Stimulated activated CD4-positive, alpha-beta T cell treated with anti-CD3 and anti-CD28 coated beads, Interleukin-1b, Interleukin-23, amount 100 ng/mL, for 1 hour (primary cell): ENCODE data around the gene ATG2A.

Experiments
- DNase-seq, 2 donors: peaks; one replicate each; pipeline ENCODE4 v3.0.0-alpha.2; 2020; ENCODE audit warnings: low read depth in 2 of 2

Gene ATG2A

GRCh38 chr11:64902102-64902900 lies 14.7 kb downstream of the ATG2A start:
- DNase-seq, result no peak

DNA sequence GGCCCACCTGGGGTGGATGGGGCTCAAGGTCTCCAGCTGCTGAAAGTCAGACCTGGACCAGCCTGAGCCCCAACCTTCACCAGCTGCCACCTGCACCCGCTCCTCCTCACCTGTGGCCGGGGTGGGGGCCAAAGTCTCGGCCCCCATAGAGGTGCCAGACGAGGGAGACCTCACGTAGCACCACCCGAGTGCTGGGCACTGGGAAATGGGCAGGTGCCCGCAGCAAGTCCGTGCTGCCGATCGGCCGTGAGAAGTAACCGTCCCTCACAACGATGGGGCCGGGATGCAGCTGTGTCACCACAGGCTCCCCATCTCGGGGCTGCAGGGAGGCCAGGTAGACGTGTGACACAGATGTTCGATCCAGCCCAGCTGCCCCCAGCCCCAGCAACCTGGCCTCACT lies 16.2 kb downstream of the ATG2A start:
- DNase-seq, result no peak

- DNase-seq, result peak; percentile 34 to 46
These were observed 16.7 kb downstream of the ATG2A start for GRCh38 chr11:64900263-64900678.

DNA sequence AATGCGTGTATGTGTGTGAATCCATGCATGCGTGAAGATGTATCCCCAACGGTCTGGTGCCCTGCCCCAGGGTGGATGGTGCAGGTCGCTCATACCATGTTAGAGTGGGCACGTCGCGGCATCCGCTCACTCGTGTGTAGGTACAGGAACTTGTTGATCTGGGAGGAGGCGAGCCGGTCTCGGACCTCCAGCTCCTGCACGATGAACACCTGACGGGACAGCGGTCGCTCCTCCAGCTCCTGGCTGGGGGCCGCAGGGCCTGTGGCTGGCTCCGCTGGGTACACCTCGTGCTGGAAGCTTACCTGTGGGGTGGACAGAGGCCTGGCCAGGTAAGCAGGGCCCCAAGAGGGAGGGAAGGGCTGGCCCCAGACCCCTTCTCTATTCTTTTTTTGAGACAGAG lies 18.5 kb downstream of the ATG2A start:
- no peak for DNase-seq

DNA sequence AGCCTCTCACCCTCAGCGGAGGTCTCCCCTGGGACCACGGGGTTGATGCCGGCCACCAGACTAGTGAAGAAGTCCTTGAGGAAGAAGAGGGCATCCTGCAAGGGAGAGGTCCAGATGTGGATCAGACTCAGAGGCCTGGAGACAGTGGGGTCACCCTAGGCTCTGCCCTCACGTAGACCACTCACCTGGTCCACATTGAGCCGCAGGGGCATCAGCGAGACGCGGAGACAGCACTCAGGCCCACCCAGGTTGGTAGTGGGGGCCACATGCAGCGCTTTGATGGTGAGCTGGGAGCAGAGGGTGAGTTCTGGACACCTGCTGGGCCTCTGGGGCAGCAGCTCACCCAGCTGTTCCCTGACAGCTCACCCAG lies 18.9 kb downstream of the ATG2A start:
- DNase-seq, result no peak

DNA sequence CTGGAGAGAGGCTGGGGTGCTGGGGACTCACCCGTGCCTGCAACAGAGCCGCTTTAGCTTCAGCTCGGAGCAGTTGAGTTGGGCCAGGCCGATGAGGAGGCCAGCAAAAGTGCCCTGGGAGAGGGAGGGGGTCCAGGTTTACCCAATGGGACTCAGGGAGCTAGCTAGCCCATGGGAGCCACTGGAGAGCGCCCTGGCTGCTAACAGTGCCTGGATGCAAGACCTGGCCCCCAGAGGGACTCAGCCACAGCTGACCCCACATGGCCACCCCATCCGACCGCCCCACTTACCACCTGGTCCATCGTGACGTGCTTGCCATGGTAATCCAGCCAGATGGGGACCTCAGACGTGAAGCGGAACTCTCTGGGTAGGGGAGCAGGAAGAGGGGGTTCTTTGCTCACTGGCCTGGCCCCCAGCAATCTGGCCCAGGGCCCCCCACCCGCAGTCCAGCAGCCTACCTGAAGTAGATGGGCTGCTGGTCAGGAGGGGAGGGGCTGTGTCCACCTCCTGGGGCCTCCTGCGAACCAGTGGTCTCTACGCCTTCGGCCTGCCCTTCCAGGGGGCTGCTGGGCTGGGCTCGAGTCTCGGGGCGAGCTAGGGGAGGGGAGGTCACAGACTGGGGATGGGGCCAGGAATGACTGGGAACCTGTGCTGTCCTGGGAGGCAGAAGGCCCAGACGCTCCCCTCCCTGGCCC lies 19.5 kb downstream of the ATG2A start:
- no peak for DNase-seq

- no peak for DNase-seq
These were observed 20.5 kb downstream of the ATG2A start for GRCh38 chr11:64896448-64897022.

GRCh38 chr11:64894812-64895452 lies 22.1 kb downstream of the ATG2A start:
- DNase-seq, result no peak

DNA sequence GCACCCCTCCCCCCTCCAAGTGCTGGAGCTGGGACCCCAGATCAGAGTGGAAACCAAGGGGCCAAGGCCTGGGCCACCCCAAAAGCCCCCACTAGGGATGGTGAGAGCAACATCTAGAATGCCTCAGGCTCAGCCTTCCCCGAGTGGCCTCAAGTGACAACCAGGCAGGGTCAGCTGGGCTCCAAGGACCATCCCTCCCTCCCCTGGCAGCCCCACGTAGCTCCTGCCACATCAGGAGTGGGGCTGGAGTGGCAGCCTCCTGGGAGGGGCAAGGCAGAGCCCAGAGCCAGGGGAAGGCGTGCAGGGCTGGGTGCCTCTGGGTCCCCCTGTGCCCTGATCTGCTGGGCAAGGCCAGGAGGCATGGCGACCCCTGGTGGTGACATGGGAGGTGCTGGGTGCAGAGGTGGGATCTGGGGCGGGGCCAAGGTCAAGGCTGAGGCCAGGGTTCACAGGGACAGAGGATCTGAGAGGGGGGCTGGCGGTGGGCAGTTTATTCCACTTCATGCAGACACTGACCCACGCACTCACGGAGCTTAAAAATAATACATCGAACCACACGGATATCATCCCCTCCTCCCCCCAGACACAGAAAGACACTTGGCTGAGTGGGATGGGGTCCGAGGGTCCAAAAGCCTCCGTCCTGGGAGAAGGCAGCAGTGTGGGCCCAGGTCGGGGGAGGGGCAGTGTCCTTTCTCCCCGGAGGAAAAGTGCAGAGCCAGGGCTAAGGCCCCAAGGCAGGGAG lies 22.8 kb downstream of the ATG2A start:
- peak; percentile 85 to 93 for DNase-seq

DNA sequence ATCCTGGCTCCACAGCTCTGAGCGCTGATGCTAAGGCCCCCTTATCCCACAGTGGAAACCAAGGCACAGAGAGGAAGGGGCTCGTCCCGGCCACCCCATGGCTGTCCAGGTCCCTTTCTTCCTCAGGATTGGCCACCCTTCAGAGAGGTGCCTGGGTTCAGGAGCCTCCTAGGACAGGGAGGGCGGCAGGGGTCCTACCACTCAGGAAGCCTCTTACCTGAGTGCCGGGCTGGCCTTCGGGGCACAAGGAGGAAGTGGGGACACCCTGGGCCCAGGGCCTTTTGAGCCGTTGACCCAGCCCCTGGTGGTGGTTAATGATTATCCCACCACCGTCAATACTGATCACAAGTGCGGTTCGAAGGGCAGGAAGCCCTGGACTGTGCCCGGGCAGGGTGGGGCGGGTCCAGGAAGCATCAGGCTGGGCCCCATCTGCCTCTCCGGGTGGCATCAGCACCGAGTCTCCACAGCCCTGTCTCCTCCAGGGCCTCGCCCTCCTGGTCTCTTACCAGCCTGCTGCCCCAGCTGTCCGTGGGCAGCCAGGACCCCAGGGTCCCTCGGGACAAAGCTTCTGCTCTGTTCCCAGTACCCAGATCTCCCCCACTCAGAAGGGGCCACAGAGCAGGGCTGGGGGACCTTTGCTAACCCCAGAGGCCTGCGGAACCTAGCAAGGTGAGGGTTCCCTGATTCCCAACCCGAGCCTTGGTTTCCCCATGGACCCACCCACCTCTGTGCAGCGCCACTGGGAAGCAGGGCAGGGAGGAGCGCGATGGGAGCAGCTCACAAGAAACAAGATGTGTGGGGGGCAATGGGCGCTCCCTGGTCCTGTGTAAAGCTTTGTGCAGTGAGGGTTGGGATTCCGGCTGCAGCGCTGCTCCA lies 23.6 kb downstream of the ATG2A start:
- DNase-seq, result no peak

- DNase-seq, result no peak
These were observed 24.2 kb downstream of the ATG2A start for GRCh38 chr11:64892838-64893193.

DNA sequence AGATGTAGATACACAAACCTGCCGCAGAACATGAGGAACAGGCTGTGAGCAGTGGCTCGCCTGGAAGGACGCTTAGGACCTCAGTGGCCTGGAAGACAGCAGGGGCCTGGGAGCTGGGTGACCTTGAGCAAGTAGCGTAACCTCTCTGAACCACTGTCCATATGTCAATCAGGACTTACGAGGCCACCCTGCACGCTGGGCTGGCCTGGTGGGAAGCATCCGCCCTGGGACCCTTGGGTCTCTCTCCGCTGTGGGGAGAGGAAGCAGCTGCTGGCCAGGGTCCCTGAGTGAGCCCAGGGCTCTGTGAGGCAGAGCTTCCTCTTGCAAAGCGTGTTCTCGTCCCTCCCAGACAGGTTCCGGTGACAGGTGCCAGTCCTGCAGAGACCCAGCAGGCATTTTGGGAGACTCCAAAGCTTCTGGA lies 24.6 kb downstream of the ATG2A start:
- DNase-seq, result no peak

DNA sequence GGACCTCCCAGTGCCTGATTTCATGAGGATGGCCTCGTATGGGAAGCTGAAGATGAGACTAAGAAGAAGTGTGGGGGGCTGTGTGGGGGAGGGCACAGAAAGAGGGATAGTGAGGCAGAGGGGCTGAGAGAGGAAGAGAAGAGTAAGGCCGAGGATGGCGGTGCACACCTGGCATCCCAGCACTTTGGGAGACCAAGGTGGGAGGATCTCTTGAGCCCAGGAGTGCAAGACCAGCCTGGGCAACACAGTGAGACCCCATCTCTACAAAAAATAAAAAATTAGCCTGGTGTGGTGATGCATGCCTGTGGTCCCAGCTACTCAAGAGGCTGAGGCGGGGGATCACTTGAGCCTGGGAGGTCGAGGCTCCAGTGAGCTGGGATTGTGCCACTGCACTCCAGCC lies 25.1 kb downstream of the ATG2A start:
- no peak for DNase-seq

DNA sequence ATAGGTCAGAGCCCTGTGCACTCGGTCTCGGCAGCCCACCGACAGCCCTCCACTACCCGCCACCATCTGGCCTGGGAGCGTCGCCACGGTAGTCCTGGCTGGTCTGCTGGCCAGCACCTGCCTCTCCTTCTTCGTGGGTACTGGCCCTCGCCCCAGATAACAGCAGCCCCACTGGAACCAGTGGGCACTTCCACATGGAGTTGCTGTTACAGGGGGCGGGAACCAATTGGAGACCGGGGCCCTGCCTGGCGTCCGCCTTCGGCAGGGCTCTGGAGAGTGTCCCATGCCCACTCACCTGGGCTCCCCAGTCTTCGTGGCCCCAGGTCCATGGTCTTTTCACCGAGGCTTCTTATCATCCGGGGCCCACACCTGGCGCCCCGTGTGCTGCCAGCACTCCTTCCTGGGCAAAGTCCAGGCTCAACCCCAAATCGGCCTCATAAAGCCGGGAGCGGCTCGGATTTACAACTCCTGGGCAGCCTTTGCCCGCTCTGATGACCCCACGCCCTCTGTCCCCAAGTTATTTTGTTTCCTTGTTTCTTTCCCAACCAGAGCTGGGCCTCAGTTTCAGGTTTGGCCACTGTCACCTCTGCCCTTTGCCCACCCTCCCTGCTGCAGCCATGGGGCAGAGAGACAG lies 25.7 kb downstream of the ATG2A start:
- DNase-seq, result no peak

GRCh38 chr11:64890522-64890939 lies 26.5 kb downstream of the ATG2A start:
- DNase-seq, result no peak

DNA sequence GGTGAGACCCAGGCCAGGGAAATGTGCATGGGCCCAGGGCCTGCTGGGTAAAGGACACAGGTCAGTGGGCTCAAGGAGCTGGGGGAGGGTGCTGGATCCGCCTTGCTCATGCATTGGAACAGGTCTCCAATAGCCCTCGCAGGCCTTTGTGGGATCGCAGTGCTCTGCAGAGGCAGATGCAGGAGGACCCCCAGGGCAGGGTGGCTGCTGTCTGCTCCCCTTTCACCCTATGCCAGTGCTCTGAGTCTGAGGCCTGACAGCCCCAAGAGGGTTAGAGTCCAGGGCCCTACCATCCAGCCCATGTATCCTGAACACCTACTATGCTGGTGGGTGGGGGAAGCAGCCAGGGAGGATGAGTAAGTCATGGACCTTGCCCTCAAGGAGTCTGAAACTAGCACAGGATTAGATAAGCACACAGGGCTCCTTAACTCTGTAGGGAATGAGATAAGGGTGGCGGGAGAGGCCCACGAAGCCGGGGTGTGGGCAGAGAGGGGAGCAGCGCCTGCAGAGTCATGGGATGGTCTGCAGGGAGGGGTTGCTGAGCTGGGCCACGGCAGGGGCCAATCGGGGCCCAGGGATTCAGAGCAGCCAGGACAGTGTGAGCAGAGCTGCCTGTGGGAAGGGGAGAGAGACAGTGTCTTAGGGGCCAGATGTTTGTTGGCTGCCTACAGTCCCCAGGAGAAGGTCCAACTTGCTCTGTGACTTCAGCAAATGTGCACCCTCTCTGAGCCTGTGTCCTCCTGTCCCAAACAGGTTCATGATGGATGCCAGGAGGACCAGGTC lies 28.1 kb downstream of the ATG2A start:
- DNase-seq, result no peak

GRCh38 chr11:64888406-64888728 lies 28.6 kb downstream of the ATG2A start:
- DNase-seq, result no peak

DNA sequence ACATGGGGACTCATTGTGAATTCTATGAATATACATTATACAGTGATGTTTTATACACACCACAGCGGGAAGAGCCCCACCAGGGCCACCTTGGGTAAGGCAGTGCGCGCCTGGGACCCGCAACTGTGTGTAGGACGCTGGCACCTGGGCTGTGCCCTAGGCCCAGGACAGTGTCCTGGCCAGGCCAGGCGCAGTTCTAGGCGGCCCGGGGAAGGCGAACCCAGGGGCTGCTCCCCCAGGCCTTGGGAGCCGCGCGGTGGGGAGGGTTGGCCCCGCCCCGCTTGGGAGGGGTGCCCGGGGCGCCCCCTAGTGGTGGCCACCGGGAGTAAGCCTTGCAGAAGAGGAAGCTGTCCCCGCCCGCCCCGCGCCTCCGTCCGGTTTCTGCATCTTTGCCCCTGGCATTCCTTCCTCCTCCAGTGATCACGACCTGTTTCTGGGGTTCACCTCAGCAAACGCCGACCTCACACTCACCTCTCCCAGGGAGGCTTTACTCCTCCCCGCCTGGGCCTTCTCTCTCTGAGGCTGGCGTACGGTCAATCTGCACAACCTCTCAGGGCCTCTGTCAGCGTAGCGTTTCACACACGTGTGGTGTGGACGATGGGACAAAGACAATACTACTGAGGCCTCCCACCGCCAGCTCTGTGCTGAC lies 29.1 kb downstream of the ATG2A start:
- DNase-seq, result peak; percentile 71 to 81

GRCh38 chr11:64887234-64887756 lies 29.7 kb downstream of the ATG2A start:
- no peak for DNase-seq
